ENCODE results near the gene SLFNL1.

GRCh38 chr1:41038110-41038509, 16.6 kb upstream of the SLFNL1 start:
- TF ChIP-seq CTCF (IDR thresholded peaks at IDR 0.05) (peak; percentile 24; the same call in 1 of the 3 replicates), HEYL (CRISPR knock-in tag; IDR thresholded peaks at IDR 0.05) (no peak)
